GM12878 (cell line): ENCODE results near the gene METTL18. TPM values are rescaled to one million over a fixed set of nuclear protein-coding genes. Genes with fewer than 3 reads are reported as not detected.

Experiments used
- ATAC-seq: fragments of 200-7000 bp; cut with Tn5 transposase; 3 replicates; pipeline ENCODE4 v1.9.1; 2020; ENCODE audit warnings: mild to moderate bottlenecking, moderate library complexity
- BruUV-seq: library from RNA; stranded (reverse); fragments of 400-500 nt; replicated peaks from 2 replicates; lab custom pipeline; 2021; lab: Mats Ljungman, UMichigan
- CTCF ChIA-PET: fragments of 300-600 bp; sonication (Branson Sonifier 250); formaldehyde crosslinking; extraction: SDS; loops from one replicate; lab custom pipeline; 2021; ENCODE audit warnings: inconsistent platforms; lab: Yijun Ruan, JAX
- POLR2A ChIA-PET: fragments of 350-600 bp; formaldehyde crosslinking; extraction: SDS; loops from one replicate; lab custom pipeline; 2021; ENCODE audit warnings: inconsistent platforms; lab: Charles Lee
- RAD21 ChIA-PET: fragments of 300-600 bp; sonication (Branson Sonifier 250); formaldehyde crosslinking; loops from one replicate; lab custom pipeline; 2023; ENCODE audit warnings: antibody characterized with exemption; ENCODE audit not compliant: unreplicated experiment; lab: Charles Lee
- SMC1A ChIA-PET: fragments of 300-600 bp; sonication (Branson Sonifier 250); formaldehyde crosslinking; loops from one replicate; lab custom pipeline; 2023; ENCODE audit not compliant: unreplicated experiment, uncharacterized antibody; lab: Charles Lee
- DNase-seq: peaks from one replicate; pipeline ENCODE4 v3.0.0-alpha.2; 2011; ENCODE audit warnings: low read depth, low spot score
- FAIRE-seq: peaks from 3 replicates; lab custom pipeline; 2011; peaks lifted over from hg19 to GRCh38; lab: Jason Lieb, UNC
- H2AFZ ChIP-seq: 2 replicates; pipeline ENCODE4 v1.6.0; 2011; ENCODE audit warnings: low read depth, low read length, control low read depth; ENCODE audit not compliant: control insufficient read depth
- H3K27ac ChIP-seq: 2 replicates; pipeline ENCODE4 v1.5.1; 2011; ENCODE audit warnings: control low read depth; ENCODE audit not compliant: control insufficient read depth, insufficient read depth
- H3K27me3 ChIP-seq, 2 experiments: replicated peaks in 1 of 2; 2 replicates each; pipeline versions ENCODE4 v1.6.0 to v1.6.1; 2011; ENCODE audit warnings: low read length in 1 of 2; ENCODE audit not compliant: control insufficient read depth in 2 of 2, insufficient read depth in 2 of 2
- H3K36me3 ChIP-seq, 2 experiments: 2 replicates each; pipeline ENCODE4 v1.5.1; 2011; ENCODE audit warnings: low read length in 1 of 2; ENCODE audit not compliant: control insufficient read depth in 2 of 2, insufficient read depth in 2 of 2
- H3K4me1 ChIP-seq: 2 replicates; pipeline ENCODE4 v1.6.1; 2011; ENCODE audit warnings: mild to moderate bottlenecking, low read length, moderate library complexity, mixed read lengths; ENCODE audit not compliant: control insufficient read depth, insufficient read depth
- H3K4me2 ChIP-seq: 2 replicates; pipeline ENCODE4 v1.6.0; 2011; ENCODE audit warnings: control low read depth; ENCODE audit not compliant: control insufficient read depth, insufficient read depth
- H3K4me3 ChIP-seq: fragments of 200-600 bp; sonication (generic); 2 replicates; pipeline ENCODE4 v1.5.1; 2016
- H3K79me2 ChIP-seq: 2 replicates; pipeline ENCODE4 v1.6.0; 2011; ENCODE audit warnings: low read length; ENCODE audit not compliant: control insufficient read depth, insufficient read depth
- H3K9ac ChIP-seq: 2 replicates; pipeline ENCODE4 v1.8.0; 2011; ENCODE audit warnings: low read length, control low read depth, mixed read lengths; ENCODE audit not compliant: control insufficient read depth, insufficient read depth
- H3K9me3 ChIP-seq: replicated peaks from 3 replicates; pipeline ENCODE4 v1.5.1; 2011; ENCODE audit warnings: mild to moderate bottlenecking, low read length; ENCODE audit not compliant: control insufficient read depth, insufficient read depth
- H4K20me1 ChIP-seq: 2 replicates; pipeline ENCODE4 v1.6.0; 2011; ENCODE audit not compliant: control insufficient read depth, insufficient read depth
- BHLHE40 ChIP-seq, 2 experiments: fragments of 450-650 bp in 1 of 2; IDR thresholded peaks; 2 replicates each; pipeline ENCODE4 v1.6.1; 2011 to 2017; ENCODE audit warnings: low read depth in 2 of 2, borderline replicate concordance in 1 of 2, improper control_type of control experiment in 1 of 2, low read length in 1 of 2, mild to moderate bottlenecking in 1 of 2
- CEBPB ChIP-seq, 2 experiments: fragments of 150-350 bp in 1 of 2; IDR thresholded peaks; 2 replicates each; pipeline ENCODE4 v1.6.1; 2012 to 2014; ENCODE audit warnings: low read depth in 2 of 2, low read length in 2 of 2, borderline replicate concordance in 1 of 2, inconsistent platforms in 1 of 2
- CHD2 ChIP-seq: IDR thresholded peaks from 2 replicates; pipeline ENCODE4 v1.6.1; 2011; ENCODE audit warnings: low read depth, low read length, improper control_type of control experiment, borderline replicate concordance
- POLR2AphosphoS5 ChIP-seq: IDR thresholded peaks from 2 replicates; pipeline ENCODE4 v1.6.1; 2011; ENCODE audit warnings: mild to moderate bottlenecking, low read length, inconsistent platforms
- RFX5 ChIP-seq: IDR thresholded peaks from 2 replicates; pipeline ENCODE4 v1.6.1; 2011; ENCODE audit warnings: low read depth, low read length, improper control_type of control experiment
- SIN3A ChIP-seq: IDR thresholded peaks from 2 replicates; pipeline ENCODE4 v1.6.1; 2012; ENCODE audit warnings: low read depth, low read length, improper control_type of control experiment
- SREBF1 ChIP-seq: IDR thresholded peaks from 2 replicates; pipeline ENCODE4 v1.6.1; 2012; ENCODE audit warnings: mild to moderate bottlenecking, low read length
- ZSCAN29 ChIP-seq: fragments of 450-650 bp; IDR thresholded peaks from 2 replicates; pipeline ENCODE4 v1.6.1; 2017; ENCODE audit warnings: mild to moderate bottlenecking, moderate library complexity
- WGBS: methylation state at CpG from one replicate; pipeline ENCODE4 v1.1.6; 2016; ENCODE audit warnings: low lambda C conversion rate; ENCODE audit not compliant: insufficient replicate concordance, insufficient coverage; ENCODE audit errors: missing lambda C conversion rate; 5-methylcytosine and 5-hydroxymethylcytosine counted together
- in situ Hi-C: fragments of 300-500 bp; cut with MboI; formaldehyde crosslinking; loops from 9 replicates; pipeline ENCODE4 v1.14.3; 2018; ENCODE audit warnings: mixed read lengths
- intact Hi-C: fragments of 100-400 bp; cut with micrococcal nuclease; formaldehyde crosslinking; loops from one replicate; pipeline ENCODE4 v1.14.2; 2022; ENCODE audit not compliant: unreplicated experiment
- polyA plus RNA-seq, 11 experiments: library from polyadenylated mRNA; depleted of rRNA in 4 of 11; unstranded in 6 of 11; stranded (reverse) in 5 of 11; fragments of >200 nt; fragmentation: Nextera tagmentation in 4 of 11; fragmentation: Illumina TruSeq in 1 of 11; extraction: Ambion mirVana in 4 of 11; extraction: Trizol in 1 of 11; gene quantifications; 1 replicate in 1 of 11; 2 replicates in 10 of 11; pipeline versions ENCODE4 v1.2.1 to v1.2.3, GENCODE V29; 2011 to 2016; ENCODE audit warnings: inconsistent platforms in 2 of 11, missing spikeins in 2 of 11, low read depth in 1 of 11
- total RNA-seq, 4 experiments: library from RNA; depleted of rRNA in 3 of 4; stranded (reverse); fragments of >200 nt in 3 of 4; fragmentation: Illumina TruSeq in 1 of 4; extraction: Trizol in 1 of 4; gene quantifications; 2 replicates each; pipeline versions ENCODE4 v1.2.1 to v1.2.3, GENCODE V29; 2013 to 2021
- TF ChIP-seq, protein P1 (sequence below): fragments of 450-650 bp; IDR thresholded peaks from 2 replicates; pipeline ENCODE4 v1.6.1; 2016; ENCODE audit warnings: mild to moderate bottlenecking
- TF ChIP-seq, protein P2 (sequence below): IDR thresholded peaks from 2 replicates; pipeline ENCODE4 v1.6.1; 2012; ENCODE audit warnings: mild to moderate bottlenecking, low read depth, low read length

METTL18 gene
- total and polyA plus RNA-seq, 10 of the 15 experiments (the other 5 are each of a cell fraction or from before 2014, with no cell fraction given) = 8.1 to 31.8 (median 12.8) TPM

DNA sequence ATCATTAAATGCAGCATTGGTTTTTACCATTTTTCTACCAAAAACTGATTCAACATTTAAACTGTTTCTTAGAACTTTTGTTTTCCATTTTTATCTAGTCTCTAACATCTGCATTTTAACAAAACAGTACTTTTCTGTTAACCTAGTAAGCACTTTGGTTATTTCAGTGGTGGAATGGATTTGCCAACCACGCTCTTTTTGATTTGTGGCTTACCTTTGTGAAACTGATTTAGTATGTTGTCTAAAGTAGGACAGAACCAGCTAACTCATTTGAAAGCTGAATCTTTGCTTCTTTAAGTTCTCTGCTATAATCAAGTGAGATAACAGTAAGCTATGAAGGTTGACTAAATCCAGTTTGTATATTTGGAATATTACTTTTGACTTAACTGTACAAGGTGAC is 41.5 kb upstream of the METTL18 start:
- TF ChIP-seq, protein P1, sequence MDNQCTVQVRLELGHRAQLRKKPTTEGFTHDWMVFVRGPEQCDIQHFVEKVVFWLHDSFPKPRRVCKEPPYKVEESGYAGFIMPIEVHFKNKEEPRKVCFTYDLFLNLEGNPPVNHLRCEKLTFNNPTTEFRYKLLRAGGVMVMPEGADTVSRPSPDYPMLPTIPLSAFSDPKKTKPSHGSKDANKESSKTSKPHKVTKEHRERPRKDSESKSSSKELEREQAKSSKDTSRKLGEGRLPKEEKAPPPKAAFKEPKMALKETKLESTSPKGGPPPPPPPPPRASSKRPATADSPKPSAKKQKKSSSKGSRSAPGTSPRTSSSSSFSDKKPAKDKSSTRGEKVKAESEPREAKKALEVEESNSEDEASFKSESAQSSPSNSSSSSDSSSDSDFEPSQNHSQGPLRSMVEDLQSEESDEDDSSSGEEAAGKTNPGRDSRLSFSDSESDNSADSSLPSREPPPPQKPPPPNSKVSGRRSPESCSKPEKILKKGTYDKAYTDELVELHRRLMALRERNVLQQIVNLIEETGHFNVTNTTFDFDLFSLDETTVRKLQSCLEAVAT = no peak
- no peak for TF ChIP-seq CHD2
- DNase-seq (no peak), ATAC-seq (no peak), FAIRE-seq (no peak)
- BruUV-seq = no TSS peak
- Histone ChIP-seq H2AFZ (no peak overlapping the region), H3K9ac (no peak overlapping the region), H3K27ac (no peak overlapping the region), H3K36me3 (peaks cover 4 to 10% of the 10 kb centered on the region in 2 experiments), H3K27me3 (no peaks in the 10 kb centered on the region), H3K4me2 (no peak overlapping the region), H3K9me3 (no peaks in the 10 kb centered on the region; the same call in 2 of the 3 replicates), H3K79me2 (no peaks in the 10 kb centered on the region), H4K20me1 (no peaks in the 10 kb centered on the region), H3K4me1 (no peaks in the 10 kb centered on the region), H3K4me3 (no peak overlapping the region)
- ChIA-PET CTCF (interaction anchor here (0.9 to 1.1 kb wide), 2 partner anchors 15 to 17 kb away, joined by 3 read pairs; no protein-coding TSS in a partner anchor), SMC1A (interaction anchor here (0.7 to 2.5 kb wide), 3 partner anchors 10 to 83 kb away, joined by 3 to 8 read pairs (median 3); no protein-coding TSS in a partner anchor), RAD21 (interaction anchor here (0.8 kb wide), 1 partner anchor 73 kb away, joined by 4 read pairs; no protein-coding TSS in a partner anchor), POLR2A (no interaction called here)
- intact Hi-C loops = no loop called here
- in situ Hi-C loops = no loop called here
- 100% methylated on average over 1 of the region's 1 CpG for WGBS

- WGBS = 100% methylated on average over 1 of the region's 1 CpG
- Histone ChIP-seq H4K20me1 (no peaks in the 10 kb centered on the region), H3K4me2 (no peak overlapping the region), H3K27me3 (no peaks in the 10 kb centered on the region), H3K4me3 (no peak overlapping the region), H3K36me3 (peaks cover 4 to 9% of the 10 kb centered on the region in 2 experiments), H3K79me2 (no peaks in the 10 kb centered on the region), H3K9ac (no peak overlapping the region), H3K27ac (no peak overlapping the region), H3K4me1 (no peaks in the 10 kb centered on the region), H3K9me3 (no peaks in the 10 kb centered on the region; the same call in 2 of the 3 replicates), H2AFZ (no peak overlapping the region)
- ChIA-PET SMC1A (interaction anchor here (2.5 kb wide), 1 partner anchor 11 kb away, joined by 8 read pairs; no protein-coding TSS in a partner anchor), CTCF (interaction anchor here (0.6 to 1.1 kb wide), 3 partner anchors 16 to 121 kb away, joined by 3 to 4 read pairs (median 3); no protein-coding TSS in a partner anchor), RAD21 (interaction anchor here (0.8 kb wide), 1 partner anchor 73 kb away, joined by 4 read pairs; no protein-coding TSS in a partner anchor), POLR2A (no interaction called here)
- ATAC-seq (no peak), FAIRE-seq (no peak), DNase-seq (no peak)
- intact Hi-C loops (no loop called here), in situ Hi-C loops (no loop called here)
- BruUV-seq = no TSS peak
- no peak for TF ChIP-seq ZSCAN29
- no peak for TF ChIP-seq POLR2AphosphoS5
- TF ChIP-seq BHLHE40 (IDR thresholded peaks at IDR 0.05; ENCODE audit: borderline replicate concordance in 1 of 2, low read depth in 2 of 2, low read length in 1 of 2) = no peak
- no peak for TF ChIP-seq RFX5
- TF ChIP-seq CEBPB (IDR thresholded peaks at IDR 0.05; ENCODE audit: borderline replicate concordance in 1 of 2, low read depth in 2 of 2, low read length in 2 of 2) = no peak
- TF ChIP-seq SIN3A = no peak
- TF ChIP-seq SREBF1 = no peak
- TF ChIP-seq, protein P2, sequence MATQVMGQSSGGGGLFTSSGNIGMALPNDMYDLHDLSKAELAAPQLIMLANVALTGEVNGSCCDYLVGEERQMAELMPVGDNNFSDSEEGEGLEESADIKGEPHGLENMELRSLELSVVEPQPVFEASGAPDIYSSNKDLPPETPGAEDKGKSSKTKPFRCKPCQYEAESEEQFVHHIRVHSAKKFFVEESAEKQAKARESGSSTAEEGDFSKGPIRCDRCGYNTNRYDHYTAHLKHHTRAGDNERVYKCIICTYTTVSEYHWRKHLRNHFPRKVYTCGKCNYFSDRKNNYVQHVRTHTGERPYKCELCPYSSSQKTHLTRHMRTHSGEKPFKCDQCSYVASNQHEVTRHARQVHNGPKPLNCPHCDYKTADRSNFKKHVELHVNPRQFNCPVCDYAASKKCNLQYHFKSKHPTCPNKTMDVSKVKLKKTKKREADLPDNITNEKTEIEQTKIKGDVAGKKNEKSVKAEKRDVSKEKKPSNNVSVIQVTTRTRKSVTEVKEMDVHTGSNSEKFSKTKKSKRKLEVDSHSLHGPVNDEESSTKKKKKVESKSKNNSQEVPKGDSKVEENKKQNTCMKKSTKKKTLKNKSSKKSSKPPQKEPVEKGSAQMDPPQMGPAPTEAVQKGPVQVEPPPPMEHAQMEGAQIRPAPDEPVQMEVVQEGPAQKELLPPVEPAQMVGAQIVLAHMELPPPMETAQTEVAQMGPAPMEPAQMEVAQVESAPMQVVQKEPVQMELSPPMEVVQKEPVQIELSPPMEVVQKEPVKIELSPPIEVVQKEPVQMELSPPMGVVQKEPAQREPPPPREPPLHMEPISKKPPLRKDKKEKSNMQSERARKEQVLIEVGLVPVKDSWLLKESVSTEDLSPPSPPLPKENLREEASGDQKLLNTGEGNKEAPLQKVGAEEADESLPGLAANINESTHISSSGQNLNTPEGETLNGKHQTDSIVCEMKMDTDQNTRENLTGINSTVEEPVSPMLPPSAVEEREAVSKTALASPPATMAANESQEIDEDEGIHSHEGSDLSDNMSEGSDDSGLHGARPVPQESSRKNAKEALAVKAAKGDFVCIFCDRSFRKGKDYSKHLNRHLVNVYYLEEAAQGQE = no peak
Measured at GRCh38 chr1:169835647-169836046, 40.9 kb upstream of the METTL18 start.
